MM.1S (cell line): ENCODE data around the gene LAMB3.

Experiments used
- CTCF ChIP-seq: fragments of 300-600 bp; sonication (generic); IDR thresholded peaks from 2 replicates; pipeline ENCODE4 v1.5.1; 2016; ENCODE audit warnings: antibody characterized with exemption, low read length, mixed read lengths
- EZH2phosphoT487 ChIP-seq: fragments of 300-600 bp; sonication (generic); IDR thresholded peaks from 2 replicates; pipeline ENCODE4 v1.6.1; 2018; ENCODE audit warnings: antibody characterized with exemption, low read length

DNA sequence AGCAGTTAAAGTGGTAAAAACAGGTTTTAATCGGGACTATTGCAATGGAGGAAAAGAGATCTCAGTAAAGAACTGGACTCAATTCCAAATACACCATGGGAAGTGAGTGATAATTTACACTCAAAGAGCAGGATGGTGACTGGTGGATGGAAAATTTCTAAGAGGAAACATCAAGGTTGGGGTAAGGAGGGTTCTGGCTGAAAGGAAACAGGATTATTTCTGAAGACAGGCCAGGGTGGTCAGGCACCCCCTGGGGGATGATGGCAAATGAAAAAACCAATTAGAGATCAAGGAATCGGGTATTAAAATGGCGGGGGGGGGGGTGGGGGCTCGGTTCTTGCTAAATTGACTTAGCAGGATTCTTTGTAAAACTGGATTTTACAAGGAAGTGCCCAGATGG lies 40.1 kb upstream of the LAMB3 start:
- TF ChIP-seq CTCF (no peak), EZH2phosphoT487 (no peak)
